HFFc6 (cell line): ENCODE data around the gene EFCAB12. TPM values are rescaled to one million over a fixed set of nuclear protein-coding genes. Genes with fewer than 3 reads are reported as not detected.

Experiments
- DNase-seq: peaks from one replicate; pipeline ENCODE4 v3.0.0-alpha.2; 2018
- H3K27ac Mint-ChIP-seq: 2 replicates; pipeline ENCODE4 v1.8.0; 2020; ENCODE audit warnings: mild to moderate bottlenecking, mixed read lengths
- H3K27me3 Mint-ChIP-seq: 2 replicates; pipeline ENCODE4 v1.8.0; 2021; ENCODE audit warnings: mild to moderate bottlenecking, moderate library complexity, mixed read lengths; ENCODE audit not compliant: insufficient read depth
- H3K36me3 Mint-ChIP-seq: 2 replicates; pipeline ENCODE4 v1.8.0; 2021; ENCODE audit warnings: low read depth, mixed read lengths
- H3K4me1 Mint-ChIP-seq: 2 replicates; pipeline ENCODE4 v1.8.0; 2020; ENCODE audit warnings: low read depth, mixed read lengths
- H3K4me3 Mint-ChIP-seq: 2 replicates; pipeline ENCODE4 v1.8.0; 2020; ENCODE audit warnings: mild to moderate bottlenecking, moderate library complexity, mixed read lengths
- H3K9me3 Mint-ChIP-seq: 2 replicates; pipeline ENCODE4 v1.8.0; 2020; ENCODE audit warnings: mild to moderate bottlenecking, mixed read lengths
- CTCF ChIP-seq: fragments of 200-600 bp; sonication (generic); IDR thresholded peaks from 2 replicates; pipeline ENCODE4 v1.5.0; 2021; ENCODE audit warnings: antibody characterized with exemption, mild to moderate bottlenecking
- total RNA-seq, 6 experiments: library from RNA; stranded (reverse); fragmentation: NEBNext Ultra II Directional; extraction: Animal tissue kit (Norgen Biotek cat#: 25700); gene quantifications; 2 replicates in 1 of 6; 3 replicates in 5 of 6; pipeline ENCODE4 v1.2.3, GENCODE V29; 2021

Gene EFCAB12
- total RNA-seq, 6 experiments from 2014 or later, result 0.09 to 0.14 (median 0.12) TPM; not detected in 1

GRCh38 chr3:129440618-129441190, 12.3 kb upstream of the EFCAB12 start:
- H3K4me3 Mint-ChIP-seq, result peak overlapping the region; percentile 95
- H3K27me3 Mint-ChIP-seq, result peaks cover 2% of the 10 kb centered on the region
- H3K4me1 Mint-ChIP-seq, result peaks cover 62% of the 10 kb centered on the region
- peak overlapping the region; percentile 98 for H3K27ac Mint-ChIP-seq
- no peak for TF ChIP-seq CTCF
- H3K36me3 Mint-ChIP-seq, result peaks cover 24% of the 10 kb centered on the region
- DNase-seq, result no peak
- no peaks in the 10 kb centered on the region for H3K9me3 Mint-ChIP-seq

- peaks cover 2% of the 10 kb centered on the region for H3K27me3 Mint-ChIP-seq
- H3K36me3 Mint-ChIP-seq, result peaks cover 24% of the 10 kb centered on the region
- DNase-seq, result peak; percentile 100
- no peak for TF ChIP-seq CTCF
- no peaks in the 10 kb centered on the region for H3K9me3 Mint-ChIP-seq
- H3K4me3 Mint-ChIP-seq, result peak within 1 kb of the TSS; percentile 95
- peak within 1 kb of the TSS; percentile 98 for H3K27ac Mint-ChIP-seq
- peaks cover 67% of the 10 kb centered on the region for H3K4me1 Mint-ChIP-seq
Observed at GRCh38 chr3:129439817-129440617, 11.6 kb upstream of the EFCAB12 start, which contains the start of the genes IFT122 and MBD4. TSS of gene IFT122 (plus strand) at chr3:129440224. CDS start at chr3:129440331, 107 bp downstream. TSS of gene MBD4 (minus strand) at chr3:129439948. CDS start at chr3:129439833, 115 bp downstream.

- peaks cover 24% of the 10 kb centered on the region for H3K36me3 Mint-ChIP-seq
- H3K27me3 Mint-ChIP-seq, result peaks cover 2% of the 10 kb centered on the region
- H3K4me3 Mint-ChIP-seq, result peak overlapping the region; percentile 95
- no peaks in the 10 kb centered on the region for H3K9me3 Mint-ChIP-seq
- no peak for TF ChIP-seq CTCF
- peak overlapping the region; percentile 98 for H3K27ac Mint-ChIP-seq
- H3K4me1 Mint-ChIP-seq, result peaks cover 71% of the 10 kb centered on the region
- no peak for DNase-seq
Observed at GRCh38 chr3:129439226-129439816, 10.9 kb upstream of the EFCAB12 start.

- no peaks in the 10 kb centered on the region for H3K9me3 Mint-ChIP-seq
- peaks cover 47% of the 10 kb centered on the region for H3K36me3 Mint-ChIP-seq
- H3K27ac Mint-ChIP-seq, result no peak overlapping the region
- no peak overlapping the region for H3K4me3 Mint-ChIP-seq
- peaks cover 32% of the 10 kb centered on the region for H3K4me1 Mint-ChIP-seq
- TF ChIP-seq CTCF, result no peak
- H3K27me3 Mint-ChIP-seq, result peaks cover 2% of the 10 kb centered on the region
- no peak for DNase-seq
Observed at GRCh38 chr3:129435367-129435766, 6.9 kb upstream of the EFCAB12 start.

GRCh38 chr3:129434140-129434539, 5.7 kb upstream of the EFCAB12 start:
- Mint-ChIP-seq H3K27ac (no peak overlapping the region), H3K27me3 (no peaks in the 10 kb centered on the region), H3K4me1 (peaks cover 33% of the 10 kb centered on the region), H3K4me3 (no peak overlapping the region), H3K9me3 (no peaks in the 10 kb centered on the region), H3K36me3 (peaks cover 47% of the 10 kb centered on the region)
- no peak for DNase-seq
- no peak for TF ChIP-seq CTCF
